ENCODE results near the gene ST3GAL3.

ST3GAL3 gene

GRCh38 chr1:43942411-43942810, 235.1 kb downstream of the ST3GAL3 start:
- DNase-seq (ENCODE audit: low read depth, low spot score), result no peak
- no peak overlapping the region for H3K4me3 ChIP-seq (ENCODE audit: low read depth, low read length)
- ChIA-PET CTCF (interaction anchor here (6.2 to 10.1 kb wide), 2 partner anchors 10 to 177 kb away, joined by 98 to 167 read pairs; partner anchors contain the start of gene ARTN), POLR2A (no interaction called here)
- TF ChIP-seq CTCF (IDR thresholded peaks at IDR 0.05; ENCODE audit: insufficient read depth, low read length, missing control alignments), result no peak

- ChIA-PET CTCF (interaction anchor here (1.0 to 10.1 kb wide), 3 partner anchors 12 to 180 kb away, joined by 3 to 167 read pairs (median 98); partner anchors contain the start of gene ARTN), POLR2A (no interaction called here)
- no peak for DNase-seq (ENCODE audit: low read depth, low spot score)
- no peak for TF ChIP-seq CTCF (IDR thresholded peaks at IDR 0.05; ENCODE audit: insufficient read depth, low read length, missing control alignments)
- no peak overlapping the region for H3K4me3 ChIP-seq (ENCODE audit: low read depth, low read length)
These were observed 237.5 kb downstream of the ST3GAL3 start for GRCh38 chr1:43944860-43945259.

- CTCF ChIA-PET, result interaction anchor here (0.6 to 10.1 kb wide), 12 partner anchors 9 to 416 kb away, joined by 3 to 167 read pairs (median 4); partner anchors contain the start of gene ARTN
- peak overlapping the region; percentile 86 for H3K4me3 ChIP-seq (ENCODE audit: low read depth, low read length)
- POLR2A ChIA-PET, result interaction anchor here (0.6 kb wide), 1 partner anchor 570 kb away, joined by 4 read pairs; no protein-coding TSS in a partner anchor
- no peak for DNase-seq (ENCODE audit: low read depth, low spot score)
- no peak for TF ChIP-seq CTCF (IDR thresholded peaks at IDR 0.05; ENCODE audit: insufficient read depth, low read length, missing control alignments)
These were observed 238.4 kb downstream of the ST3GAL3 start for GRCh38 chr1:43945674-43946235.

GRCh38 chr1:43946236-43947060, 239.1 kb downstream of the ST3GAL3 start, which contains the start of gene IPO13:
Gene IPO13 (plus strand): TSS chr1:43946950. CDS start chr1:43947601, 651 bp downstream.
- H3K4me3 ChIP-seq (ENCODE audit: low read depth, low read length), result peak within 1 kb of the TSS; percentile 86
- TF ChIP-seq CTCF (IDR thresholded peaks at IDR 0.05; ENCODE audit: insufficient read depth, low read length, missing control alignments), result peak; percentile 67
- CTCF ChIA-PET, result interaction anchor here (0.6 to 10.1 kb wide), 18 partner anchors 9 to 416 kb away, joined by 3 to 167 read pairs (median 4); partner anchors contain the start of genes ARTN and DPH2
- DNase-seq (ENCODE audit: low read depth, low spot score), result peak; percentile 38
- POLR2A ChIA-PET, result interaction anchor here (0.6 to 1.6 kb wide), 2 partner anchors 10 to 571 kb away, joined by 4 read pairs; no protein-coding TSS in a partner anchor

GRCh38 chr1:43947061-43947873, 239.9 kb downstream of the ST3GAL3 start:
- POLR2A ChIA-PET, result interaction anchor here (1.6 kb wide), 1 partner anchor 9 kb away, joined by 4 read pairs; no protein-coding TSS in a partner anchor

More at GRCh38 chr1:43947061-43947873, 239.9 kb downstream of the ST3GAL3 start:
- CTCF ChIA-PET, result interaction anchor here (1.0 to 10.1 kb wide), 11 partner anchors 9 to 211 kb away, joined by 3 to 167 read pairs (median 5); partner anchors contain the start of genes ARTN and DPH2
- no peak for TF ChIP-seq CTCF (IDR thresholded peaks at IDR 0.05; ENCODE audit: insufficient read depth, low read length, missing control alignments)
- peak overlapping the region; percentile 86 for H3K4me3 ChIP-seq (ENCODE audit: low read depth, low read length)
- DNase-seq (ENCODE audit: low read depth, low spot score), result no peak

Measured in AG04449 (cell line).